Measurements from ENCODE around the gene FOXL3. TPM values are rescaled to one million over a fixed set of nuclear protein-coding genes. Genes with fewer than 3 reads are reported as not detected.

Gene FOXL3
- polyA plus RNA-seq, 1 of the 3 experiments (the other 2 are of a cell fraction) = not detected

- Histone ChIP-seq H3K4me1 (ENCODE audit: control insufficient read depth in 1 of 2, insufficient read depth in 2 of 2, low read depth in 1 of 2, low read length in 1 of 2) (no peaks in the 10 kb centered on the region), H3K9me3 (no peaks in the 10 kb centered on the region), H3K36me3 (replicated peaks in 1 of 2; ENCODE audit: control insufficient read depth in 1 of 2, insufficient read depth in 2 of 2, low read length in 1 of 2) (no peaks in the 10 kb centered on the region), H3F3A (replicated peaks; ENCODE audit: insufficient read depth) (no peaks in the 10 kb centered on the region), H3K79me2 (ENCODE audit: insufficient read depth) (no peaks in the 10 kb centered on the region), H3K9ac (no peak overlapping the region), H3K4me2 (no peak overlapping the region), H3K4me3 (ENCODE audit: low read depth in 2 of 2, low read length in 1 of 2) (no peak overlapping the region), H3K9me2 (no peaks in the 10 kb centered on the region), H3K27ac (ENCODE audit: low read depth in 2 of 2, low read length in 1 of 2) (no peak overlapping the region), H4K20me1 (ENCODE audit: insufficient read depth) (peaks cover 3% of the 10 kb centered on the region; the same call in 1 of the 2 replicates), H2AFZ (ENCODE audit: low read depth) (no peak overlapping the region), H3K27me3 (ENCODE audit: insufficient read depth) (peaks cover 85% of the 10 kb centered on the region)
- DNase-seq = no peak
- POLR2A ChIA-PET = no interaction called here
- CTCF ChIA-PET = no interaction called here
- WGBS (ENCODE audit: low lambda C conversion rate) = 42% methylated on average over 15 of the region's 15 CpGs
- no peak for TF ChIP-seq USF2 (IDR thresholded peaks at IDR 0.05; ENCODE audit: borderline replicate concordance, low read depth, low read length)
- TF ChIP-seq NRF1 (IDR thresholded peaks at IDR 0.05; ENCODE audit: low read depth, low read length) = no peak
- no peak for TF ChIP-seq FOSL2 (IDR thresholded peaks at IDR 0.05; ENCODE audit: borderline replicate concordance, low read depth)
- TF ChIP-seq YY1 (IDR thresholded peaks at IDR 0.05; ENCODE audit: low read depth) = no peak
- TF ChIP-seq MXI1 (IDR thresholded peaks at IDR 0.05; ENCODE audit: low read depth, low read length) = no peak
- no peak for TF ChIP-seq RAD21 (IDR thresholded peaks at IDR 0.05; ENCODE audit: low read length)
These were observed 2.9 kb downstream of the FOXL3 start for GRCh38 chr7:292826-293225.

DNA sequence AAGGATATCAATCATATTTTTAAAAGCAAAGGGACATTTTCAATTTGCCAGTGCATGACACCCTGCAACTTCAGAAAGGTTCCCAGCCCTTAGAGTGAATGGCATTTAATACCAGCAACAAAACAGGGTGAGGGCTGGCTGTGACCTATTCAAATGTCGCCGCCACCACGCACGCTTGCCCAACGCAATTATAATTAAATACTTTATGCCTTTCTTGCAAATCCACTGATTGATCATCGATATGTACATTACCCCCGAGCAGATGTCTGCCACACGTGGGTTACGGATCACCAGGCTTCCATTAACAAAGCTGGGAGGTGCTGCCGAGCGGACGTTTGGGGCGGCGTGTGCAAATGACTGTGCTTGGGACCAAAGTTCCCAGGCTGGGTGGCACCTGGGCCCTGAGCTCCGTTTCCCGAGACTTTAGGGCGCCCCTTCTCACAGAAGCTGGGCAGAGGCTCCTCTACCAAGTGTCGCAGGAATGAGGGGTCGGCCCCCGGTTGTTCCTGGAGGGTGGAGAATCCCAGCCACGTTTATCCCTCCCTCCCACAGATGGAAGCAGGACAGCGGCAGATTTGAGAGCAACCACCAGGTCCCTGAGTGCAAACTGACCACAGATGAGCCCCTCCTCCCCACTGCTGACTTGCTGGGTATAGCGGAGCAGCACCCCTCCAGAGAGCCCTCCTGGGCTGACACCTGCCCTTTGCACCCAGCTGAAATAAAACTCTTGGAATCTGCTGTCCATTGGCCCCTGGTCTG, 3.9 kb downstream of the FOXL3 start:
- Histone ChIP-seq H3K4me1 (ENCODE audit: control insufficient read depth in 1 of 2, insufficient read depth in 2 of 2, low read depth in 1 of 2, low read length in 1 of 2) (no peaks in the 10 kb centered on the region), H3K79me2 (ENCODE audit: insufficient read depth) (no peaks in the 10 kb centered on the region), H3K27me3 (ENCODE audit: insufficient read depth) (peaks cover 84% of the 10 kb centered on the region), H3K9me3 (no peaks in the 10 kb centered on the region), H3K4me3 (ENCODE audit: low read depth in 2 of 2, low read length in 1 of 2) (no peak overlapping the region), H3K4me2 (no peak overlapping the region), H2AFZ (ENCODE audit: low read depth) (no peak overlapping the region), H3K36me3 (replicated peaks in 1 of 2; ENCODE audit: control insufficient read depth in 1 of 2, insufficient read depth in 2 of 2, low read length in 1 of 2) (no peaks in the 10 kb centered on the region), H3K9me2 (no peaks in the 10 kb centered on the region), H4K20me1 (ENCODE audit: insufficient read depth) (peaks cover 3% of the 10 kb centered on the region; the same call in 1 of the 2 replicates), H3K27ac (ENCODE audit: low read depth in 2 of 2, low read length in 1 of 2) (no peak overlapping the region), H3F3A (replicated peaks; ENCODE audit: insufficient read depth) (no peaks in the 10 kb centered on the region), H3K9ac (no peak overlapping the region)
- peak; percentile 48 for DNase-seq
- POLR2A ChIA-PET = interaction anchor here (1.4 kb wide), 1 partner anchor 474 kb away, joined by 3 read pairs; no protein-coding TSS in a partner anchor
- CTCF ChIA-PET = interaction anchor here (0.6 to 1.8 kb wide), 3 partner anchors 24 to 28 kb away, joined by 3 to 7 read pairs (median 3); no protein-coding TSS in a partner anchor
- 21% methylated on average over 21 of the region's 23 CpGs for WGBS (ENCODE audit: low lambda C conversion rate)
- TF ChIP-seq MXI1 (IDR thresholded peaks at IDR 0.05; ENCODE audit: low read depth, low read length) (no peak), GABPA (IDR thresholded peaks at IDR 0.05; ENCODE audit: low read depth) (no peak), TEAD4 (IDR thresholded peaks at IDR 0.05; ENCODE audit: borderline replicate concordance, insufficient read depth) (no peak), FOSL2 (IDR thresholded peaks at IDR 0.05; ENCODE audit: borderline replicate concordance, low read depth) (no peak), GATA2 (CRISPR knock-in tag; IDR thresholded peaks at IDR 0.05) (no peak), NRF1 (IDR thresholded peaks at IDR 0.05; ENCODE audit: low read depth, low read length) (no peak), NFIC (IDR thresholded peaks at IDR 0.05; ENCODE audit: borderline replicate concordance) (no peak), REST (IDR thresholded peaks at IDR 0.05; ENCODE audit: low read depth, low read length) (no peak), MEF2A (IDR thresholded peaks at IDR 0.05; ENCODE audit: borderline replicate concordance, low read depth) (no peak), EP300 (IDR thresholded peaks at IDR 0.05; ENCODE audit: borderline replicate concordance in 1 of 2, low read depth in 1 of 2, low read length in 1 of 2) (no peak), FOXM1 (IDR thresholded peaks at IDR 0.05; ENCODE audit: low read depth) (no peak)
- TF ChIP-seq, protein P1, sequence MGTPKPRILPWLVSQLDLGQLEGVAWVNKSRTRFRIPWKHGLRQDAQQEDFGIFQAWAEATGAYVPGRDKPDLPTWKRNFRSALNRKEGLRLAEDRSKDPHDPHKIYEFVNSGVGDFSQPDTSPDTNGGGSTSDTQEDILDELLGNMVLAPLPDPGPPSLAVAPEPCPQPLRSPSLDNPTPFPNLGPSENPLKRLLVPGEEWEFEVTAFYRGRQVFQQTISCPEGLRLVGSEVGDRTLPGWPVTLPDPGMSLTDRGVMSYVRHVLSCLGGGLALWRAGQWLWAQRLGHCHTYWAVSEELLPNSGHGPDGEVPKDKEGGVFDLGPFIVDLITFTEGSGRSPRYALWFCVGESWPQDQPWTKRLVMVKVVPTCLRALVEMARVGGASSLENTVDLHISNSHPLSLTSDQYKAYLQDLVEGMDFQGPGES (IDR thresholded peaks at IDR 0.05; ENCODE audit: low read depth, low read length) = no peak
- TF ChIP-seq, protein P2, sequence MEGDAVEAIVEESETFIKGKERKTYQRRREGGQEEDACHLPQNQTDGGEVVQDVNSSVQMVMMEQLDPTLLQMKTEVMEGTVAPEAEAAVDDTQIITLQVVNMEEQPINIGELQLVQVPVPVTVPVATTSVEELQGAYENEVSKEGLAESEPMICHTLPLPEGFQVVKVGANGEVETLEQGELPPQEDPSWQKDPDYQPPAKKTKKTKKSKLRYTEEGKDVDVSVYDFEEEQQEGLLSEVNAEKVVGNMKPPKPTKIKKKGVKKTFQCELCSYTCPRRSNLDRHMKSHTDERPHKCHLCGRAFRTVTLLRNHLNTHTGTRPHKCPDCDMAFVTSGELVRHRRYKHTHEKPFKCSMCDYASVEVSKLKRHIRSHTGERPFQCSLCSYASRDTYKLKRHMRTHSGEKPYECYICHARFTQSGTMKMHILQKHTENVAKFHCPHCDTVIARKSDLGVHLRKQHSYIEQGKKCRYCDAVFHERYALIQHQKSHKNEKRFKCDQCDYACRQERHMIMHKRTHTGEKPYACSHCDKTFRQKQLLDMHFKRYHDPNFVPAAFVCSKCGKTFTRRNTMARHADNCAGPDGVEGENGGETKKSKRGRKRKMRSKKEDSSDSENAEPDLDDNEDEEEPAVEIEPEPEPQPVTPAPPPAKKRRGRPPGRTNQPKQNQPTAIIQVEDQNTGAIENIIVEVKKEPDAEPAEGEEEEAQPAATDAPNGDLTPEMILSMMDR (IDR thresholded peaks at IDR 0.05) = no peak
